ENCODE data around the gene TGM4. TPM values are rescaled to one million over a fixed set of nuclear protein-coding genes. Genes with fewer than 3 reads are reported as not detected.

TGM4 gene
- total and polyA plus RNA-seq, 2 experiments from 2014 or later, result not detected

DNA sequence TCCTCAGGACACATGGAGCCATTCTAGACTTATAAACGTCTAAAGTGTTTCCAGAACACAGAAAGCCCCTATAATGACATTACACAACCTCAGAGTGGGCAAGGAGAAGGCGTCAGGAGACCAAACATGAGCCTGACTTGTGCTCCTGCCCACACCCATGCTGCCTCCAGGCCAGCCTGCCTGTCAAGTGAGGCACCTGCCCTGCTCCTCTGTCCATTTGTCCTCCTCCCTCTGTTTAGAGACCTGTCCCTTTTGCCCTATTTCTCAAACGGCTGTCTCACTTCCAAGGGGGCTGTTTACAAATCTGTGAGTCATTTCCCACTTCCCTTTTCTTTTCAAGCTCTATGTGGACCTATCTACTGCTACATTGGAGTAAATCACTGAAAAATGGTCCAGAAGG, 80.6 kb downstream of the TGM4 start:
- Histone ChIP-seq H3K4me1 (ENCODE audit: insufficient read depth) (peaks cover 16% of the 10 kb centered on the region), H3K36me3 (ENCODE audit: insufficient read depth) (no peaks in the 10 kb centered on the region), H3K4me2 (no peak overlapping the region), H3K27me3 (ENCODE audit: insufficient read depth) (no peaks in the 10 kb centered on the region), H3K79me2 (replicated peaks; ENCODE audit: insufficient read depth) (peaks cover 18% of the 10 kb centered on the region), H3K9me2 (ENCODE audit: insufficient read depth) (no peaks in the 10 kb centered on the region), H4K20me1 (replicated peaks; ENCODE audit: insufficient read depth) (peaks cover 32% of the 10 kb centered on the region), H3K27ac (ENCODE audit: low read depth) (no peak overlapping the region), H3K4me3 (no peak overlapping the region), H3F3A (replicated peaks; ENCODE audit: low read depth) (no peaks in the 10 kb centered on the region; the same call in 1 of the 2 replicates), H2AFZ (no peak overlapping the region)
- no peak for DNase-seq (ENCODE audit: low spot score)
- Mint-ChIP-seq H3K36me3 (ENCODE audit: low read depth) (no peaks in the 10 kb centered on the region; the same call in 2 of the 3 replicates), H3K9me3 (no peaks in the 10 kb centered on the region), H3K4me1 (peaks cover 21% of the 10 kb centered on the region), H3K27ac (no peak overlapping the region), H3K27me3 (ENCODE audit: insufficient read depth, low read depth, poor library complexity) (peaks cover 2% of the 10 kb centered on the region), H3K4me3 (no peak overlapping the region)
- TF ChIP-seq ZNF331 (CRISPR knock-in tag; IDR thresholded peaks at IDR 0.05; ENCODE audit: low read depth), result no peak
- no peak for TF ChIP-seq CREB1 (CRISPR knock-in tag; IDR thresholded peaks at IDR 0.05; ENCODE audit: low read depth)
- TF ChIP-seq POLR2AphosphoS5 (IDR thresholded peaks at IDR 0.05; ENCODE audit: low read depth), result no peak
- TF ChIP-seq EZH2phosphoT487 (IDR thresholded peaks at IDR 0.05; ENCODE audit: unreplicated experiment), result no peak
- TF ChIP-seq EZH2 (IDR thresholded peaks at IDR 0.05; ENCODE audit: low read depth, unreplicated experiment), result no peak
- TF ChIP-seq JUNB (IDR thresholded peaks at IDR 0.05; ENCODE audit: unreplicated experiment), result no peak
- TF ChIP-seq, protein P1, sequence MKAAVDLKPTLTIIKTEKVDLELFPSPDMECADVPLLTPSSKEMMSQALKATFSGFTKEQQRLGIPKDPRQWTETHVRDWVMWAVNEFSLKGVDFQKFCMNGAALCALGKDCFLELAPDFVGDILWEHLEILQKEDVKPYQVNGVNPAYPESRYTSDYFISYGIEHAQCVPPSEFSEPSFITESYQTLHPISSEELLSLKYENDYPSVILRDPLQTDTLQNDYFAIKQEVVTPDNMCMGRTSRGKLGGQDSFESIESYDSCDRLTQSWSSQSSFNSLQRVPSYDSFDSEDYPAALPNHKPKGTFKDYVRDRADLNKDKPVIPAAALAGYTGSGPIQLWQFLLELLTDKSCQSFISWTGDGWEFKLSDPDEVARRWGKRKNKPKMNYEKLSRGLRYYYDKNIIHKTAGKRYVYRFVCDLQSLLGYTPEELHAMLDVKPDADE (IDR thresholded peaks at IDR 0.05), result no peak
- no peak for TF ChIP-seq ZNF114 (CRISPR knock-in tag; IDR thresholded peaks at IDR 0.05)
- TF ChIP-seq, protein P2, sequence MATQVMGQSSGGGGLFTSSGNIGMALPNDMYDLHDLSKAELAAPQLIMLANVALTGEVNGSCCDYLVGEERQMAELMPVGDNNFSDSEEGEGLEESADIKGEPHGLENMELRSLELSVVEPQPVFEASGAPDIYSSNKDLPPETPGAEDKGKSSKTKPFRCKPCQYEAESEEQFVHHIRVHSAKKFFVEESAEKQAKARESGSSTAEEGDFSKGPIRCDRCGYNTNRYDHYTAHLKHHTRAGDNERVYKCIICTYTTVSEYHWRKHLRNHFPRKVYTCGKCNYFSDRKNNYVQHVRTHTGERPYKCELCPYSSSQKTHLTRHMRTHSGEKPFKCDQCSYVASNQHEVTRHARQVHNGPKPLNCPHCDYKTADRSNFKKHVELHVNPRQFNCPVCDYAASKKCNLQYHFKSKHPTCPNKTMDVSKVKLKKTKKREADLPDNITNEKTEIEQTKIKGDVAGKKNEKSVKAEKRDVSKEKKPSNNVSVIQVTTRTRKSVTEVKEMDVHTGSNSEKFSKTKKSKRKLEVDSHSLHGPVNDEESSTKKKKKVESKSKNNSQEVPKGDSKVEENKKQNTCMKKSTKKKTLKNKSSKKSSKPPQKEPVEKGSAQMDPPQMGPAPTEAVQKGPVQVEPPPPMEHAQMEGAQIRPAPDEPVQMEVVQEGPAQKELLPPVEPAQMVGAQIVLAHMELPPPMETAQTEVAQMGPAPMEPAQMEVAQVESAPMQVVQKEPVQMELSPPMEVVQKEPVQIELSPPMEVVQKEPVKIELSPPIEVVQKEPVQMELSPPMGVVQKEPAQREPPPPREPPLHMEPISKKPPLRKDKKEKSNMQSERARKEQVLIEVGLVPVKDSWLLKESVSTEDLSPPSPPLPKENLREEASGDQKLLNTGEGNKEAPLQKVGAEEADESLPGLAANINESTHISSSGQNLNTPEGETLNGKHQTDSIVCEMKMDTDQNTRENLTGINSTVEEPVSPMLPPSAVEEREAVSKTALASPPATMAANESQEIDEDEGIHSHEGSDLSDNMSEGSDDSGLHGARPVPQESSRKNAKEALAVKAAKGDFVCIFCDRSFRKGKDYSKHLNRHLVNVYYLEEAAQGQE (IDR thresholded peaks at IDR 0.05; ENCODE audit: unreplicated experiment), result no peak
- TF ChIP-seq STAT1 (IDR thresholded peaks at IDR 0.05; ENCODE audit: unreplicated experiment), result no peak
- TF ChIP-seq, protein P3, sequence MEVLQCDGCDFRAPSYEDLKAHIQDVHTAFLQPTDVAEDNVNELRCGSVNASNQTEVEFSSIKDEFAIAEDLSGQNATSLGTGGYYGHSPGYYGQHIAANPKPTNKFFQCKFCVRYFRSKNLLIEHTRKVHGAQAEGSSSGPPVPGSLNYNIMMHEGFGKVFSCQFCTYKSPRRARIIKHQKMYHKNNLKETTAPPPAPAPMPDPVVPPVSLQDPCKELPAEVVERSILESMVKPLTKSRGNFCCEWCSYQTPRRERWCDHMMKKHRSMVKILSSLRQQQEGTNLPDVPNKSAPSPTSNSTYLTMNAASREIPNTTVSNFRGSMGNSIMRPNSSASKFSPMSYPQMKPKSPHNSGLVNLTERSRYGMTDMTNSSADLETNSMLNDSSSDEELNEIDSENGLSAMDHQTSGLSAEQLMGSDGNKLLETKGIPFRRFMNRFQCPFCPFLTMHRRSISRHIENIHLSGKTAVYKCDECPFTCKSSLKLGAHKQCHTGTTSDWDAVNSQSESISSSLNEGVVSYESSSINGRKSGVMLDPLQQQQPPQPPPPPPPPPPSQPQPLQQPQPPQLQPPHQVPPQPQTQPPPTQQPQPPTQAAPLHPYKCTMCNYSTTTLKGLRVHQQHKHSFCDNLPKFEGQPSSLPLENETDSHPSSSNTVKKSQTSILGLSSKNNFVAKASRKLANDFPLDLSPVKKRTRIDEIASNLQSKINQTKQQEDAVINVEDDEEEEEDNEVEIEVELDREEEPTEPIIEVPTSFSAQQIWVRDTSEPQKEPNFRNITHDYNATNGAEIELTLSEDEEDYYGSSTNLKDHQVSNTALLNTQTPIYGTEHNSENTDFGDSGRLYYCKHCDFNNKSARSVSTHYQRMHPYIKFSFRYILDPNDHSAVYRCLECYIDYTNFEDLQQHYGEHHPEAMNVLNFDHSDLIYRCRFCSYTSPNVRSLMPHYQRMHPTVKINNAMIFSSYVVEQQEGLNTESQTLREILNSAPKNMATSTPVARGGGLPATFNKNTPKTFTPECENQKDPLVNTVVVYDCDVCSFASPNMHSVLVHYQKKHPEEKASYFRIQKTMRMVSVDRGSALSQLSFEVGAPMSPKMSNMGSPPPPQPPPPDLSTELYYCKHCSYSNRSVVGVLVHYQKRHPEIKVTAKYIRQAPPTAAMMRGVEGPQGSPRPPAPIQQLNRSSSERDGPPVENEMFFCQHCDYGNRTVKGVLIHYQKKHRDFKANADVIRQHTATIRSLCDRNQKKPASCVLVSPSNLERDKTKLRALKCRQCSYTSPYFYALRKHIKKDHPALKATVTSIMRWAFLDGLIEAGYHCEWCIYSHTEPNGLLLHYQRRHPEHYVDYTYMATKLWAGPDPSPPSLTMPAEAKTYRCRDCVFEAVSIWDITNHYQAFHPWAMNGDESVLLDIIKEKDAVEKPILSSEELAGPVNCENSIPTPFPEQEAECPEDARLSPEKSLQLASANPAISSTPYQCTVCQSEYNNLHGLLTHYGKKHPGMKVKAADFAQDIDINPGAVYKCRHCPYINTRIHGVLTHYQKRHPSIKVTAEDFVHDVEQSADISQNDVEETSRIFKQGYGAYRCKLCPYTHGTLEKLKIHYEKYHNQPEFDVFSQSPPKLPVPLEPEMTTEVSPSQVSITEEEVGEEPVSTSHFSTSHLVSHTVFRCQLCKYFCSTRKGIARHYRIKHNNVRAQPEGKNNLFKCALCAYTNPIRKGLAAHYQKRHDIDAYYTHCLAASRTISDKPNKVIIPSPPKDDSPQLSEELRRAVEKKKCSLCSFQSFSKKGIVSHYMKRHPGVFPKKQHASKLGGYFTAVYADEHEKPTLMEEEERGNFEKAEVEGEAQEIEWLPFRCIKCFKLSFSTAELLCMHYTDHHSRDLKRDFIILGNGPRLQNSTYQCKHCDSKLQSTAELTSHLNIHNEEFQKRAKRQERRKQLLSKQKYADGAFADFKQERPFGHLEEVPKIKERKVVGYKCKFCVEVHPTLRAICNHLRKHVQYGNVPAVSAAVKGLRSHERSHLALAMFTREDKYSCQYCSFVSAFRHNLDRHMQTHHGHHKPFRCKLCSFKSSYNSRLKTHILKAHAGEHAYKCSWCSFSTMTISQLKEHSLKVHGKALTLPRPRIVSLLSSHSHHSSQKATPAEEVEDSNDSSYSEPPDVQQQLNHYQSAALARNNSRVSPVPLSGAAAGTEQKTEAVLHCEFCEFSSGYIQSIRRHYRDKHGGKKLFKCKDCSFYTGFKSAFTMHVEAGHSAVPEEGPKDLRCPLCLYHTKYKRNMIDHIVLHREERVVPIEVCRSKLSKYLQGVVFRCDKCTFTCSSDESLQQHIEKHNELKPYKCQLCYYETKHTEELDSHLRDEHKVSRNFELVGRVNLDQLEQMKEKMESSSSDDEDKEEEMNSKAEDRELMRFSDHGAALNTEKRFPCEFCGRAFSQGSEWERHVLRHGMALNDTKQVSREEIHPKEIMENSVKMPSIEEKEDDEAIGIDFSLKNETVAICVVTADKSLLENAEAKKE (CRISPR knock-in tag; IDR thresholded peaks at IDR 0.05), result no peak
- TF ChIP-seq, protein P4, sequence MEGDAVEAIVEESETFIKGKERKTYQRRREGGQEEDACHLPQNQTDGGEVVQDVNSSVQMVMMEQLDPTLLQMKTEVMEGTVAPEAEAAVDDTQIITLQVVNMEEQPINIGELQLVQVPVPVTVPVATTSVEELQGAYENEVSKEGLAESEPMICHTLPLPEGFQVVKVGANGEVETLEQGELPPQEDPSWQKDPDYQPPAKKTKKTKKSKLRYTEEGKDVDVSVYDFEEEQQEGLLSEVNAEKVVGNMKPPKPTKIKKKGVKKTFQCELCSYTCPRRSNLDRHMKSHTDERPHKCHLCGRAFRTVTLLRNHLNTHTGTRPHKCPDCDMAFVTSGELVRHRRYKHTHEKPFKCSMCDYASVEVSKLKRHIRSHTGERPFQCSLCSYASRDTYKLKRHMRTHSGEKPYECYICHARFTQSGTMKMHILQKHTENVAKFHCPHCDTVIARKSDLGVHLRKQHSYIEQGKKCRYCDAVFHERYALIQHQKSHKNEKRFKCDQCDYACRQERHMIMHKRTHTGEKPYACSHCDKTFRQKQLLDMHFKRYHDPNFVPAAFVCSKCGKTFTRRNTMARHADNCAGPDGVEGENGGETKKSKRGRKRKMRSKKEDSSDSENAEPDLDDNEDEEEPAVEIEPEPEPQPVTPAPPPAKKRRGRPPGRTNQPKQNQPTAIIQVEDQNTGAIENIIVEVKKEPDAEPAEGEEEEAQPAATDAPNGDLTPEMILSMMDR (conservative IDR thresholded peaks at IDR 0.05; ENCODE audit: low read depth in 2 of 2), result no peak
- no peak for TF ChIP-seq NANOG (IDR thresholded peaks at IDR 0.05; ENCODE audit: borderline replicate concordance)
- no peak for ATAC-seq
